Fibroblast of skin of right quadriceps (primary cell): ENCODE data around the gene SNX11.

Experiments used
- DNase-seq: peaks from one replicate; pipeline ENCODE4 v3.0.0-alpha.2; 2013

Gene SNX11

DNA sequence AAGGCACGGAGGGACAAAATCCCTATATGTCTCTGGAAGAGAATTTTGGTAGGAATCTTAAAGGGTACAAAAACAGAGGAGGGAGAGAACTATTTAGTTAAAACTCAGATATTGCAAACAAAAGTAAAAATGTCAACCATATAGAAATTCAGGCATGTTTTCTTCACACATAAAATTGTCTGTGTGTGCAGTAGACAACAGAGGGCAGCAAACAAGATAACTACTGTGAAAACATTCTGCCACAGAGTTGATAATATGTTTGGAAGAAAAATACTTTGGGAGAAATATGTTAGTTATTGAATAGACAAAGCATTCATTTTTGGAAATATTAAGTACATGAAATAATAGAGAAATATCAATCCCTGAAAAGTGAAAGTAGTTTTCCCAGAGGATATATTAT lies 56.2 kb downstream of the SNX11 start:
- DNase-seq: no peak

- DNase-seq: no peak
Observed at GRCh38 chr17:48169926-48170325, 62.4 kb downstream of the SNX11 start.
